NK-92 (cell line): ENCODE data around the gene PRPF8.
"Not testable (repeated sequence)": the region's sequence is repeated elsewhere in the genome, so short reads cannot be mapped to it uniquely, and the experiment has no call there.

Experiments
- DNase-seq: peaks from one replicate; lab custom pipeline; 2025; ENCODE audit not compliant: unreplicated experiment; lab: John Stamatoyannopoulos, UW

PRPF8 gene

DNA sequence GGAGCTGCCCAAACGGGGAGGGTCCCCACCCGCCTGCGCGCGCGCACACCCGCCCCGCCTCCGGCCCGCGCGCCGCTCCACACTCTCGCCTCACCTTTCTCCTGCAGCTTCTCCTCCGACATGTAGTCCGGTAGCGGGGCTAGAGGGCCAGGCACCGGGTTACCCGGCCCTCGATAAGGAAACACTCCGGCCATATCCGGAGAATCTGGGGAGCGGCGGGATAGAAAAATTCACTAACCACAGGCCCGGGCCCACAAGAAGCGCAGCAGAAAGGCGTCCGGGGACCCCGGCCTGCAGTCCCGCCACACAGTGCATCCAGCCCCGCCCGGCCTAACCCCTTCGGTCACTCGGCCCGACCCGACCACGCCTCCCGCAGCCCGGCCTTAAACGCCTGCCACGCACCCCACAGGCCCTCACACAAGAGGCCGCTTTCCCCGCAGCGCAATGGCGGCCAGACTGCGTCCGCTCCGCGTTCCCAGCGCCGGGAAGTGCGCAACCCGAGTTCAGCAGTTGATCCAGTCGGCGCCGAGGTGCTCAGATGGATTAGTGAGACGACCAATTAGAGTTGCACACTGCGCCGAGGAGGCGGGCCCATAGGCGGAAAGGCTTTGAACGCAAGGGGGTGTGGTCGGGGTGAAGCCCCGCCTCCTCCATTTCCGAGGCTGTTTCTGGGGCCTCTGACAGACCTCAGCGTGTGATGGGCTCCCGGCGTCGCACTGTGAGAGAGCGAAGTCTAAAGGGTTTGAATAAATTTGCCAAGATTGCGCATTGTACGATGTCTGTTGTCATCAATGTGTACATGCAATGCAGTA is at the start of gene PRPF8:
TSS of gene PRPF8 (minus strand) at position 490 of the 812 bp plus-strand sequence. CDS start at position 194, 296 bp downstream.
- peak; percentile 69 for DNase-seq

GRCh38 chr17:1733759-1734158 is 49.1 kb upstream of the PRPF8 start:
- DNase-seq: no peak

DNA sequence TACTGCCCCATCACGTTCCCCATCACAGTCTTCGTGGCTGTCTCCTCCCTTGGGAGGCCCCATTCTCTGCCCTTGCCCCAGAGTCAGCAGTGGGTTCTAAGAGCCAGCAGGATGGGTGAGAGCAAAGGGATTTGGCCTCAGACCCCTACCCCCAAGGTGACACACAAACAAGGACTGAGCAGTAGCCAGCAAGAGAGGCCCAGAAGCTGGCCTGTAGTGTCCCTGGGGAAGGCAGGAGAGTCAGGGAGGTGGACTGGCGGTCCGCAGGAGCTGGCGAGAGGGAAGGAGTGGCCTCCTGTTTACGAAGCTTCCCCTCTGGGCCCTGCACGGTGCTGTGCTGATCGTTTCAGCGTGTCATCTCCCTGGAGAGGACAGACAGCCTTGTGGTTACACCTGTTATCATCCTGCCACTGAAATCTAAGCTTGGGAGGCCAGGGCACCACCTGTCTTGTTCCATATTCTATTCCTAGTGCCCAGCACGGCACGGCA is 48.2 kb upstream of the PRPF8 start:
- no peak for DNase-seq

DNA sequence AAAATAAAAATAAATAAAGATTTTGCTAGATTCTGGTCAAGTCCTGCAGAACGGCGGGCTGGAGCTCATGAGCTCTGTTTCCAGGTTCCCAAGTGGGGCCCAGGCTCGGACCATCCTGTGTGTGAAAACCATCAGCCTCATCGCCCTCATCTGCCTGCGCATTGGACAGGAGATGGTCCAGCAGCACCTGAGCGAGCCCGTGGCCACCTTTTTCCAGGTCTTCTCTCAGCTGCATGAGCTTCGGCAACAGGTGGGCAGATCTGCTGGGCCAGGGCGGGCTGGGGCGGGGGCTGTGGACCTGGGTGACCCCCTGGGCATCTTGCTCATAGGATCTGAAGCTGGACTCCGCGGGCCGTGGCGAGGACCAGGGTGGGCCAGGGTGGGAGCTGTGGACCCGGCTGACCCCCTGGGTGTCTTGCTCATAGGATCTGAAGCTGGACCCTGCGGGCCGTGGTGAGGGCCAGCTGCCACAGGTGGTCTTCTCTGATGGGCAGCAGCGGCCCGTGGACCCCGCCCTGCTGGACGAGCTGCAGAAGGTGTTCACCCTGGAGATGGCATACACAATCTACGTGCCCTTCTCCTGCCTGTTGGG is 47.7 kb upstream of the PRPF8 start:
- no peak for DNase-seq

DNA sequence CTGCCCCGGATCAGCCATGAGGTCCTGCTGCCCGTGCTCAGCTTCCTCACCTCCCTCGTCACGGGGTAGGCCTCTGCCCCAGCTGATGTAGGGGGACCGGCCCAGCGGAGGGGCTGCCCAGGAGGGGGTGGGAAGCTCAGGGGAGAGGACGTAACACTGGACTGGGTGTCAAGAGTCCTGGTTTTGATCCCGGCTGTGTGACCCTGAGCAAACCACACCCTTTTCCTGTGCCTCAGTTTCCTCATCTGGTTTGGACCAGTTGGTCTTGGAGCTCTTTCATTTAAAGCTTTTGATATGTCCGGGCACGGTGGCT is 46.5 kb upstream of the PRPF8 start:
- DNase-seq: no peak

- no peak for DNase-seq
Observed at GRCh38 chr17:1730326-1731193, 45.9 kb upstream of the PRPF8 start.

- DNase-seq: no peak
Observed at GRCh38 chr17:1729966-1730325, 45.3 kb upstream of the PRPF8 start.

- no peak for DNase-seq
Observed at GRCh38 chr17:1727876-1728630, 43.4 kb upstream of the PRPF8 start.

DNA sequence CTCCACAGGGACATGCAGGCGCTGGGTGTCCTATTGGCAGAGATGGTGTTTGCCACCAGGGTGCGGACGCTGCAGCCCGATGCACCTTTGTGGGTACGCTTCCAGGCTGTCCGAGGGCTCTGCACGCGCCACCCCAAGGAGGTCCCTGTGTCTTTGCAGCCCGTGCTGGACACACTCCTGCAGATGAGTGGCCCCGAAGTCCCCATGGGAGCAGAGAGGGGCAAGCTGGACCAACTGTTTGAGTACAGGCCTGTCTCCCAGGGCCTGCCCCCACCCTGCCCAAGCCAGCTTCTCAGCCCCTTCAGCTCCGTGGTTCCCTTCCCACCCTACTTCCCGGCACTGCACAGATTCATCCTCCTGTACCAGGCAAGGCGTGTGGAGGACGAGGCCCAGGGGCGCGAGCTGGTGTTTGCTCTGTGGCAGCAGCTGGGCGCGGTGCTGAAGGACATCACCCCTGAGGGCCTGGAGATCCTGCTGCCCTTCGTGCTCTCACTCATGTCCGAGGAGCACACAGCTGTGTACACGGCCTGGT is 42.7 kb upstream of the PRPF8 start:
- DNase-seq: no peak

- DNase-seq: no peak
Observed at GRCh38 chr17:1726626-1727257, 42.1 kb upstream of the PRPF8 start.

- DNase-seq: no peak
Observed at GRCh38 chr17:1725642-1726511, 41.2 kb upstream of the PRPF8 start.

DNA sequence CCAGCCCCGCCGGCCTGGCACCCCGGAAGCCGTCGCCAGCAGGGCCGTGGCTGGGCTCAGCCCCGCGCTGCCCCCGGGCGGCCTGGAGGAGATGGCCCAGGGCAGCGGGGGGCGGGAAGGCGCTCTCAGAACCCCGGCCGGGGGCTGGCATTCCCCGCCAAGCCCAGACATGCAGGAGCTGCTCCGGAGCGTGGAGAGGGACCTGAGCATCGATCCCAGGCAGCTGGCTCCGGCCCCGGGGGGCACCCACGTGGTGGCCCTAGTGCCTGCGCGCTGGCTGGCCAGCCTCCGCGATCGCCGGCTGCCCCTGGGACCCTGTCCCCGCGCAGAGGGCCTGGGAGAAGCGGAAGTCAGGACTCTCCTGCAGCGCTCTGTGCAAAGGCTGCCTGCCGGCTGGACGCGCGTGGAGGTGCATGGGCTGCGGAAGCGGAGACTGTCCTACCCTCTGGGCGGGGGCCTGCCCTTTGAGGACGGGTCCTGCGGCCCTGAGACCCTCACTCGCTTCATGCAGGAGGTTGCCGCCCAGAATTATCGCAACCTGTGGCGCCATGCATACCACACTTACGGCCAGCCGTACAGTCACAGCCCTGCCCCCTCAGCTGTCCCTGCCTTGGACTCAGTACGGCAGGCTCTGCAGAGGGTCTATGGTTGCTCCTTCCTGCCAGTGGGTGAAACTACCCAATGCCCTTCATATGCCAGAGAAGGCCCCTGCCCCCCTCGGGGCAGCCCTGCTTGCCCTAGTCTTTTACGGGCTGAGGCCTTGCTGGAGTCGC is 40.4 kb upstream of the PRPF8 start:
- no peak for DNase-seq

DNA sequence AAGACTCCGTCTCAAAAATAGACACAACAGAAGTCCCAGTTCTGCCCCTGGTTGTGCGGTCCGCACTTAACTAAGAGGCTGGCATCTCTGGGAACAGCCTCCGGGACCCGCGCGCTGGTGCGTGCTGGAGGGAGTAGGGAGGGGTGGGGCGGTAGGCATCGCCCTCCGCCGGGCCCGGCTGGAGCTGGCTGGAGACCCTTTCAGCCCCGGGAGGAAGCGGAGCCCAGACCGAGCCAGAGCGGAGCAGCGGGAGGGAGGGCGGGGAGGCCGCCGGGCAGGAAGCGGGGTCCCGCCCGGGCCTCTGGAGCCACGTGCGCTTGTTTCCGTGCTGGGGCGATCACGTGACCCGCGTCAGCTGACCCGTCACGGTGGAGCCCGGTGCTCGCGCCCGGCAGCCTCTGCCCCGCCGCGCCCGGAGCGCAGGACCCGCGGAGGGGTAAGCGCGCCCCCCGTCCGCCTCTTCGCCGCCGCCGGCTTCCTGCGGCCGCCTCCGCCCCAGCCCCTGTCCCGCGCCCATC is 39.7 kb upstream of the PRPF8 start, which contains the start of gene WDR81:
TSS of gene WDR81 (plus strand) at position 354 of the 518 bp plus-strand sequence. CDS start 256 bp downstream, outside the sequence.
- no peak for DNase-seq

DNA sequence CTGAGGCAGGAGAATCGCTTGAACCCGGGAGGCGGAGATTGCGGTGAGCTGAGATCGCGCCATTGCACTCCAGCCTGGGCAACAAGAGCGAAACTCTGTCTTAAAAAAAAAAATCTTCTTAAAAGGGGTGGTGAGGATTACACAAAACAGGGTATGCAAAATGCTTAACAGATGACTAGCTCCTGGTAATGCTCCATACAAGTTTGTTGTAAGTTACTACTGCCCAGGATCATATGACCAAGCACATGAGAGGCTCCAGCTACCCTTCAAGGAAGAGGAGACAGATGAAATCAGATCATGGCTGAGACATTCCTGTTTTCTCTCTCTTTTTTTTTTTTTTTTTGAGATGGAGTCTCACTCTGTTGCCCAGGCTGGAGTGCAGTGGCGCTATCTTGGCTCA is 37.4 kb upstream of the PRPF8 start:
- DNase-seq: not testable (repeated sequence)

DNA sequence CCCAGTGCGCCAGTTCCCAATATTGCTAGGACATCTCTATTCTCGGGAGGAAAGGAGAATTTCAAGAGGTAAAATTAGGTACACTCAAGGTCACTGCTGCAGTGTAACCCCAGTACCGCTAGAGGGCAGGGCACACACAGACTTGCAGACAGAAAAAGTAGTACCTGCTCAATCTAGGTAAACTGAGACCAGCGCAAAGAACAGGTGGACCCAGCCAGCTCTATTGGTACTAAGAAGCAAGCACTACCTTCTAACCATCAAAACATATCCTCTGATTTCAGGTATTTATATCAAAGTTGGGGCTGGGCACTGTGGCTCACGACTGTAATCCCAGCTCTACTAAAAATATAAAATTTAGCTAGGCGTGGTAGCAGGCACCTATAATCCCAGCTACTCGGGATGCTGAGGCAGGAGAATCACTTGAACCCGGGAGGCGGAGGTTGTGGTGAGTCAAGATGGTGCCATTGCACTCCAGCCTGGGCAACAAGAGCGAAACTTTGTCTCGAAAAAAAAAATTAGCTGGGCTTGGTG is 36.3 kb upstream of the PRPF8 start:
- DNase-seq: no peak

GRCh38 chr17:1718362-1719165 is 33.9 kb upstream of the PRPF8 start:
- no peak for DNase-seq
